DOHH2 (cell line): ENCODE measurements around the gene IL22.
A peak's percentile ranks its signal among the peaks of the same experiment; 100 is the strongest.

ENCODE experiments used
- EZH2phosphoT487 ChIP-seq: fragments of 200-600 bp; sonication (generic); IDR thresholded peaks from 2 replicates; pipeline ENCODE4 v1.6.1; 2017; ENCODE audit warnings: borderline replicate concordance, mild to moderate bottlenecking, antibody characterized with exemption, low read length, moderate library complexity, mixed read lengths
- TF ChIP-seq, protein P1 (sequence below): fragments of 200-600 bp; sonication (generic); IDR thresholded peaks from one replicate; pipeline ENCODE4 v1.5.1; 2014; ENCODE audit warnings: antibody characterized with exemption, mild to moderate bottlenecking, low read depth, low read length; ENCODE audit not compliant: poor library complexity, severe bottlenecking

DNA sequence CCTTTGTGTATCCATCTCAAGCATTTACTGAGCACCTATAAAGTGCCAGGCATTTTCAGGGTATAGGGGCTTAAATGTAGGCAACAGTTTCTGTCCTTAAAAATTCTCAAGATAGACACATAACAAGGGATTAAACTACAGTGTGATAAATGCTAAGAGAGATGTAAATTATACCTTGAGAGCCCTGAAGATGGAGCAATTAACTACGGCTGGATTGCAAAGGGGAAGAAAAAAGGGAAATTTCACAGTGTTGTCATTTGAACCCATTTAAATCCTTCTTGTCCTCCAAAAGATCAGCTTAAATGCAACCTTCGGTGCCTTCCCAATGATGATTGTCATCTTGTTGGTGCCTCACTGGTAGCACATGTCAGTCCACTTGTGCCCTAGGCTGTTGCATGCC is 16.3 kb downstream of the IL22 start:
- TF ChIP-seq, protein P1, sequence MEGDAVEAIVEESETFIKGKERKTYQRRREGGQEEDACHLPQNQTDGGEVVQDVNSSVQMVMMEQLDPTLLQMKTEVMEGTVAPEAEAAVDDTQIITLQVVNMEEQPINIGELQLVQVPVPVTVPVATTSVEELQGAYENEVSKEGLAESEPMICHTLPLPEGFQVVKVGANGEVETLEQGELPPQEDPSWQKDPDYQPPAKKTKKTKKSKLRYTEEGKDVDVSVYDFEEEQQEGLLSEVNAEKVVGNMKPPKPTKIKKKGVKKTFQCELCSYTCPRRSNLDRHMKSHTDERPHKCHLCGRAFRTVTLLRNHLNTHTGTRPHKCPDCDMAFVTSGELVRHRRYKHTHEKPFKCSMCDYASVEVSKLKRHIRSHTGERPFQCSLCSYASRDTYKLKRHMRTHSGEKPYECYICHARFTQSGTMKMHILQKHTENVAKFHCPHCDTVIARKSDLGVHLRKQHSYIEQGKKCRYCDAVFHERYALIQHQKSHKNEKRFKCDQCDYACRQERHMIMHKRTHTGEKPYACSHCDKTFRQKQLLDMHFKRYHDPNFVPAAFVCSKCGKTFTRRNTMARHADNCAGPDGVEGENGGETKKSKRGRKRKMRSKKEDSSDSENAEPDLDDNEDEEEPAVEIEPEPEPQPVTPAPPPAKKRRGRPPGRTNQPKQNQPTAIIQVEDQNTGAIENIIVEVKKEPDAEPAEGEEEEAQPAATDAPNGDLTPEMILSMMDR = peak; percentile 28
- TF ChIP-seq EZH2phosphoT487 = no peak
